Common myeloid progenitor, CD34-positive (primary cell): ENCODE data around the gene HAAO.

Experiments used
- CTCF ChIA-PET: fragments of 350-600 bp; sonication (Branson Sonifier 250); formaldehyde crosslinking; loops from one replicate; lab custom pipeline; 2021; ENCODE audit warnings: antibody characterized with exemption; lab: Charles Lee
- POLR2A ChIA-PET: fragments of 350-600 bp; sonication (Branson Sonifier 250); formaldehyde crosslinking; loops from one replicate; lab custom pipeline; 2021; ENCODE audit warnings: antibody characterized with exemption; lab: Charles Lee
- DNase-seq, 3 donors: peaks; one replicate each; pipeline versions ENCODE4 v3.0.0 to v3.0.0-alpha.2; 2013
- H3K27ac ChIP-seq, 2 experiments: 1 replicate in 1 of 2; 2 replicates in 1 of 2; pipeline ENCODE4 v1.7.0; 2013; ENCODE audit warnings: inconsistent platforms in 2 of 2, low read length in 2 of 2, mild to moderate bottlenecking in 2 of 2, low read depth in 1 of 2, moderate library complexity in 1 of 2; ENCODE audit not compliant: severe bottlenecking in 2 of 2, insufficient read depth in 1 of 2, poor library complexity in 1 of 2
- H3K27me3 ChIP-seq, 5 experiments: replicated peaks in 2 of 5; 1 replicate in 3 of 5; 2 replicates in 2 of 5; pipeline versions ENCODE4 v1.6.1 to v1.7.0; 2013; ENCODE audit warnings: low read length in 4 of 5, mild to moderate bottlenecking in 2 of 5, moderate library complexity in 2 of 5, inconsistent platforms in 1 of 5; ENCODE audit not compliant: insufficient read depth in 5 of 5, control insufficient read depth in 4 of 5
- H3K36me3 ChIP-seq, 4 experiments: 1 replicate in 2 of 4; 2 replicates in 2 of 4; pipeline versions ENCODE4 v1.6.1 to v1.7.0; 2013; ENCODE audit warnings: low read length in 3 of 4, control low read depth in 1 of 4, mild to moderate bottlenecking in 1 of 4; ENCODE audit not compliant: control insufficient read depth in 4 of 4, insufficient read depth in 4 of 4
- H3K4me1 ChIP-seq, 4 experiments: 1 replicate in 3 of 4; 2 replicates in 1 of 4; pipeline versions ENCODE4 v1.6.1 to v1.7.1; 2013; ENCODE audit warnings: low read length in 3 of 4, mild to moderate bottlenecking in 3 of 4, control low read depth in 1 of 4, inconsistent platforms in 1 of 4, moderate library complexity in 1 of 4; ENCODE audit not compliant: control insufficient read depth in 4 of 4, insufficient read depth in 4 of 4; ENCODE audit errors: control extremely low read depth in 1 of 4
- H3K4me3 ChIP-seq, 7 experiments: 1 replicate in 4 of 7; 2 replicates in 3 of 7; pipeline versions ENCODE4 v1.5.1 to v1.7.0; 2013; ENCODE audit warnings: mild to moderate bottlenecking in 7 of 7, low read length in 6 of 7, moderate library complexity in 6 of 7, inconsistent platforms in 2 of 7, low read depth in 2 of 7, control low read depth in 1 of 7; ENCODE audit not compliant: insufficient read depth in 4 of 7, control insufficient read depth in 1 of 7; ENCODE audit errors: extremely low read depth in 1 of 7
- H3K9me3 ChIP-seq, 5 experiments: 1 replicate in 4 of 5; 2 replicates in 1 of 5; pipeline versions ENCODE4 v1.6.1 to v1.7.1; 2013; ENCODE audit warnings: low read length in 4 of 5, mild to moderate bottlenecking in 2 of 5, inconsistent platforms in 1 of 5, low read depth in 1 of 5, moderate library complexity in 1 of 5; ENCODE audit not compliant: control insufficient read depth in 4 of 5, insufficient read depth in 2 of 5; ENCODE audit errors: control extremely low read depth in 1 of 5
- WGBS: methylation state at CpG from one replicate; pipeline ENCODE4 v1.1.5; 2013; ENCODE audit not compliant: insufficient coverage; 5-methylcytosine and 5-hydroxymethylcytosine counted together

Gene HAAO

GRCh38 chr2:42769583-42770287, 22.6 kb downstream of the HAAO start:
- Histone ChIP-seq H3K36me3 (no peaks in the 10 kb centered on the region), H3K4me1 (peaks cover 0 to 12% (median under 1%) of the 10 kb centered on the region in 4 experiments), H3K9me3 (no peaks in the 10 kb centered on the region), H3K4me3 (no peak overlapping the region), H3K27ac (no peak overlapping the region), H3K27me3 (no peaks in the 10 kb centered on the region)
- 98% methylated on average over 6 of the region's 10 CpGs for WGBS
- POLR2A ChIA-PET: no interaction called here
- CTCF ChIA-PET: interaction anchor here (0.6 to 1.6 kb wide), 4 partner anchors 11 to 124 kb away, joined by 3 to 6 read pairs (median 4); no protein-coding TSS in a partner anchor
- DNase-seq: no peak

- no peaks in the 10 kb centered on the region for H3K36me3 ChIP-seq
- no peaks in the 10 kb centered on the region for H3K9me3 ChIP-seq
- no peaks in the 10 kb centered on the region for H3K27me3 ChIP-seq
- no peak overlapping the region for H3K27ac ChIP-seq
- CTCF ChIA-PET: interaction anchor here (1.6 kb wide), 2 partner anchors 10 to 105 kb away, joined by 5 to 6 read pairs; no protein-coding TSS in a partner anchor
- 67% methylated on average over 3 of the region's 3 CpGs for WGBS
- DNase-seq: no peak
- POLR2A ChIA-PET: no interaction called here
- no peak overlapping the region for H3K4me3 ChIP-seq
- peaks cover 0 to 22% (median 9%) of the 10 kb centered on the region in 4 experiments for H3K4me1 ChIP-seq
Measured at GRCh38 chr2:42768706-42769256, 23.6 kb downstream of the HAAO start.

- 95% methylated on average over 9 of the region's 14 CpGs for WGBS
- H3K36me3 ChIP-seq: no peaks in the 10 kb centered on the region
- H3K27ac ChIP-seq: no peak overlapping the region
- H3K9me3 ChIP-seq: no peaks in the 10 kb centered on the region
- H3K4me1 ChIP-seq: peaks cover 0 to 27% (median 15%) of the 10 kb centered on the region in 4 experiments
- no peak overlapping the region for H3K4me3 ChIP-seq
- DNase-seq: no peak
- POLR2A ChIA-PET: interaction anchor here (0.7 kb wide), 1 partner anchor 43 kb away, joined by 4 read pairs; no protein-coding TSS in a partner anchor
- CTCF ChIA-PET: interaction anchor here (1.6 to 1.8 kb wide), 2 partner anchors 11 to 105 kb away, joined by 3 to 5 read pairs; no protein-coding TSS in a partner anchor
- no peaks in the 10 kb centered on the region for H3K27me3 ChIP-seq
Measured at GRCh38 chr2:42767899-42768705, 24.3 kb downstream of the HAAO start.

- Histone ChIP-seq H3K4me1 (peaks cover 0 to 27% (median 15%) of the 10 kb centered on the region in 4 experiments), H3K27me3 (no peaks in the 10 kb centered on the region), H3K9me3 (no peaks in the 10 kb centered on the region), H3K4me3 (no peak overlapping the region), H3K27ac (no peak overlapping the region), H3K36me3 (no peaks in the 10 kb centered on the region)
- ChIA-PET POLR2A (interaction anchor here (0.7 kb wide), 1 partner anchor 44 kb away, joined by 4 read pairs; no protein-coding TSS in a partner anchor), CTCF (interaction anchor here (1.0 to 1.8 kb wide), 2 partner anchors 10 to 11 kb away, joined by 3 read pairs; no protein-coding TSS in a partner anchor)
- no peak for DNase-seq
- WGBS: 95% methylated on average over 16 of the region's 16 CpGs
Measured at GRCh38 chr2:42767080-42767898, 25.1 kb downstream of the HAAO start.

- no peaks in the 10 kb centered on the region for H3K27me3 ChIP-seq
- H3K4me3 ChIP-seq: no peak overlapping the region
- H3K36me3 ChIP-seq: no peaks in the 10 kb centered on the region
- ChIA-PET POLR2A (interaction anchor here (0.5 kb wide), 1 partner anchor 615 kb away, joined by 3 read pairs; no protein-coding TSS in a partner anchor), CTCF (interaction anchor here (1.6 kb wide), 1 partner anchor 26 kb away, joined by 4 read pairs; the partner anchor contains the start of gene HAAO)
- peaks cover 0 to 27% (median 15%) of the 10 kb centered on the region in 4 experiments for H3K4me1 ChIP-seq
- H3K27ac ChIP-seq: no peak overlapping the region
- 97% methylated on average over 8 of the region's 9 CpGs for WGBS
- no peak for DNase-seq
- no peaks in the 10 kb centered on the region for H3K9me3 ChIP-seq
Measured at GRCh38 chr2:42765686-42766085, 26.7 kb downstream of the HAAO start.

- POLR2A ChIA-PET: no interaction called here
- H3K9me3 ChIP-seq: no peaks in the 10 kb centered on the region
- no peak overlapping the region for H3K27ac ChIP-seq
- no peaks in the 10 kb centered on the region for H3K36me3 ChIP-seq
- WGBS: 100% methylated on average over 1 of the region's 2 CpGs
- no peaks in the 10 kb centered on the region for H3K27me3 ChIP-seq
- no peak overlapping the region for H3K4me3 ChIP-seq
- H3K4me1 ChIP-seq: peaks cover 0 to 23% (median 15%) of the 10 kb centered on the region in 4 experiments
- DNase-seq: no peak
- CTCF ChIA-PET: interaction anchor here (1.6 to 2.8 kb wide), 2 partner anchors 11 to 27 kb away, joined by 4 to 13 read pairs; partner anchors contain the start of gene HAAO
Measured at GRCh38 chr2:42764901-42765300, 27.5 kb downstream of the HAAO start.
